ENCODE measurements around the gene XCR1. TPM values are rescaled to one million over a fixed set of nuclear protein-coding genes. Genes with fewer than 3 reads are reported as not detected.

The XCR1 gene
- total RNA-seq, 2 experiments from 2014 or later, result not detected

DNA sequence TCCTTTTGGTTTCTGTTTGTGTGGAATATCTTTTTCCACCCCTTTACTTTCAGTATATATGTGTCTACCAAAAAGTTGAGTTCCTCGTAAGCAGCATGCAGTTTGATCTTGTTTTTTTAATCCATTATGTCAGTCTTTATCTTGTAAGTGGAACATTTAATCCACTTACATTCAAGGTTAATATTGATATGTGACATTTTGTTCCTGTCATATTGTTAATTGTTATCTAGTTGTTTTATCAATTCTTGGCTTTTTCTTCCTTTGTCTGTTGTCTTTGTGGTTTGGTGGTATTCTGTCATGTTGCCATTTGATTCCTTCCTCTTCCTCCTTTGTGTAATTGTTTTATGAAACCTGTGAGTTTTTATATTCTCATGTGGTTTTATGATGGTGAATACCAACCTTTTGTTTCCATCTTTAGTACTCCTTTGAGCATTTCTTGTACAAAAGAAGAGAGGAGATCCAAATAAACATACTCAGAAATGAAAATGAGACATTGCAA is 43.4 kb upstream of the XCR1 start:
- Mint-ChIP-seq H3K4me3 (peak overlapping the region; percentile 6), H3K36me3 (ENCODE audit: low read depth) (peaks cover 15% of the 10 kb centered on the region), H3K9me3 (peaks cover 20% of the 10 kb centered on the region), H3K4me1 (ENCODE audit: low read depth) (peaks cover 56% of the 10 kb centered on the region), H3K27ac (peak overlapping the region; percentile 84), H3K27me3 (peaks cover 9% of the 10 kb centered on the region)
- ChIA-PET CTCF (interaction anchor here (0.8 to 9.5 kb wide), 3 partner anchors 8 to 139 kb away, joined by 3 to 103 read pairs (median 3); no protein-coding TSS in a partner anchor), POLR2A (no interaction called here)
- DNase-seq, result no peak
- peak; percentile 54 for ATAC-seq
- intact Hi-C loops (cut with micrococcal nuclease), result loop anchor here (10.0 kb wide), 1 partner anchor 206 kb away; no protein-coding TSS in a partner anchor
- TF ChIP-seq, protein P1, sequence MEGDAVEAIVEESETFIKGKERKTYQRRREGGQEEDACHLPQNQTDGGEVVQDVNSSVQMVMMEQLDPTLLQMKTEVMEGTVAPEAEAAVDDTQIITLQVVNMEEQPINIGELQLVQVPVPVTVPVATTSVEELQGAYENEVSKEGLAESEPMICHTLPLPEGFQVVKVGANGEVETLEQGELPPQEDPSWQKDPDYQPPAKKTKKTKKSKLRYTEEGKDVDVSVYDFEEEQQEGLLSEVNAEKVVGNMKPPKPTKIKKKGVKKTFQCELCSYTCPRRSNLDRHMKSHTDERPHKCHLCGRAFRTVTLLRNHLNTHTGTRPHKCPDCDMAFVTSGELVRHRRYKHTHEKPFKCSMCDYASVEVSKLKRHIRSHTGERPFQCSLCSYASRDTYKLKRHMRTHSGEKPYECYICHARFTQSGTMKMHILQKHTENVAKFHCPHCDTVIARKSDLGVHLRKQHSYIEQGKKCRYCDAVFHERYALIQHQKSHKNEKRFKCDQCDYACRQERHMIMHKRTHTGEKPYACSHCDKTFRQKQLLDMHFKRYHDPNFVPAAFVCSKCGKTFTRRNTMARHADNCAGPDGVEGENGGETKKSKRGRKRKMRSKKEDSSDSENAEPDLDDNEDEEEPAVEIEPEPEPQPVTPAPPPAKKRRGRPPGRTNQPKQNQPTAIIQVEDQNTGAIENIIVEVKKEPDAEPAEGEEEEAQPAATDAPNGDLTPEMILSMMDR (IDR thresholded peaks at IDR 0.05), result no peak

DNA sequence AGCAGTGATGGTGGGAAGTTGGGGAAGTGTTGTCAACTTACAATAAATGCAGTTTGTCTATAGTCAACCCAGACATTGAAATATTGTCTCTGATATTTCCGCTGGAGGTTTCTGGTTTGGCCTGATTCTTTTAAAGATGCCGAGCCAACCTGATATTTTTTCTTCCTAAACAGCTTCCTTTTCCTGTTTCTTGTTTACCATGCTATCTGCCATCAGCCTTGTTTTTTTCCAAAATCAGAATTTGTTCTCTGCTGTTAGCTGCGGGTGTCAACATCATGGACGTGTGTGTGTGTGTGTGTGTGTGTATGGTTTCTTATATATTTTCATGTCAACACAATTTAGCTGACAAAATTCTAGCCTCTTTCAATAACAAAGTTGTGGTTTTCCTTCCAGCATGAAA is 41.2 kb upstream of the XCR1 start:
- peak overlapping the region; percentile 50 for H3K27ac Mint-ChIP-seq

DNA sequence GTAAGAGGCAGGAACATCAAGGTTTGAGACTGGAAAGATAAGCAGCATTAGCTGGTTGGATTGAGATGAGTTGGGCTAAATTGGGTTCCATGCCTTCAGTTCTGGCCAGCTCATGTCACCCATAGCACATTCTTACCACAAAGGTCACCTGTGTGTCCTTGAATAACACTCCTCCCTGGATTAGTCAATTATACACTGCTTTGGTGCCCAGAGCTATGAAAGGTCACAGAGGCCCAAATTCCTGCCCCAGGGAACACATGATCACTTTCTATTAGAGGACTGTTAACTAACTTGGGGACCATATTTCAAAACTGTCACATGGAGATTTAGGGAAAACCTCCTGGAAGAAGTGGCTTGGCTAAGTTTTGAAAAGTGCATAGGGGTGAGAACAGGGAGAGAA is 40.1 kb upstream of the XCR1 start:
- ChIA-PET CTCF (interaction anchor here (3.7 to 9.5 kb wide), 2 partner anchors 11 to 128 kb away, joined by 29 to 103 read pairs; no protein-coding TSS in a partner anchor), POLR2A (interaction anchor here (1.2 to 1.7 kb wide), 4 partner anchors 73 to 302 kb away, joined by 4 to 7 read pairs (median 5); no protein-coding TSS in a partner anchor)
- ATAC-seq (no peak), DNase-seq (no peak)
- Mint-ChIP-seq H3K27ac (peak overlapping the region; percentile 16), H3K27me3 (peaks cover 16% of the 10 kb centered on the region), H3K36me3 (ENCODE audit: low read depth) (peaks cover 8% of the 10 kb centered on the region), H3K4me1 (ENCODE audit: low read depth) (peaks cover 70% of the 10 kb centered on the region), H3K9me3 (peaks cover 12% of the 10 kb centered on the region), H3K4me3 (no peak overlapping the region)
- intact Hi-C loops (cut with micrococcal nuclease), result loop anchor here (5.0 kb wide), 1 partner anchor 90 kb away; no protein-coding TSS in a partner anchor
- TF ChIP-seq, protein P1 (IDR thresholded peaks at IDR 0.05), result no peak

More for the DNA sequence above, 41.2 kb upstream of the XCR1 start:
- POLR2A ChIA-PET, result interaction anchor here (0.7 to 1.7 kb wide), 3 partner anchors 73 to 650 kb away, joined by 3 to 5 read pairs (median 4); partner anchors contain the start of gene FYCO1
- CTCF ChIA-PET, result interaction anchor here (0.8 to 9.5 kb wide), 9 partner anchors 10 to 184 kb away, joined by 3 to 103 read pairs (median 4); no protein-coding TSS in a partner anchor
- H3K36me3 Mint-ChIP-seq (ENCODE audit: low read depth), result peaks cover 15% of the 10 kb centered on the region
- TF ChIP-seq, protein P1 (IDR thresholded peaks at IDR 0.05), result no peak
- H3K4me1 Mint-ChIP-seq (ENCODE audit: low read depth), result peaks cover 70% of the 10 kb centered on the region
- peaks cover 9% of the 10 kb centered on the region for H3K27me3 Mint-ChIP-seq
- no peak for DNase-seq
- H3K4me3 Mint-ChIP-seq, result peak overlapping the region; percentile 40
- intact Hi-C loops (cut with micrococcal nuclease), result loop anchor here (5.0 kb wide), 1 partner anchor 91 kb away; no protein-coding TSS in a partner anchor
- ATAC-seq, result no peak
- peaks cover 20% of the 10 kb centered on the region for H3K9me3 Mint-ChIP-seq

DNA sequence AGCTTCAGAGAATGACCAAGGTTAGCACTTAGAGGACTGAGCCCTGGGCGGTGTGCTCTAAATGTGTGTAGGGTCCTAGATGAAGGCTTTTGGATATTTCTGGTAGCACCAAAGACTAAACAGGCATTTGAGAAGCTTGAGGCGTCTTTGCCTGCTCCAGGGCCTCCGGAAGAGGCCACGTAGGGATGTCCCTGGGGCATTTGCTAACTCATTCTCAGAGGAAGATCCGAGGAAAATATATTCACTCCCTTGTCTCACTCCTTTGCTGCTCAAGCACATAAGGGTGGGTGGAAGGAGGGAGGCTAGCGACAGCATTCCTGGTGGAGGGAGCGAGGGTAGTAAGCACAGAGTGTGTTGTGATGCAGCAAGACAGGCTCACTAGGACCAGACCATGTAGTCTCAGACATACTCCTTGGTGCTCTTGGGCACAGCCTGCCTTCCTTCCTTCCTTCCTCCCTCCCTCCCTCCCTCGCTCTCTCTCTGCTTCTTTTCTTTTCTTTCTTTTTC is 38.5 kb upstream of the XCR1 start:
- H3K9me3 Mint-ChIP-seq, result peaks cover under 1% of the 10 kb centered on the region
- ChIA-PET CTCF (interaction anchor here (0.6 to 9.5 kb wide), 5 partner anchors 12 to 126 kb away, joined by 4 to 103 read pairs (median 15); partner anchors contain the start of gene CXCR6), POLR2A (interaction anchor here (0.8 to 1.8 kb wide), 7 partner anchors 54 to 294 kb away, joined by 3 to 4 read pairs (median 3); no protein-coding TSS in a partner anchor)
- H3K27me3 Mint-ChIP-seq, result peaks cover 24% of the 10 kb centered on the region
- H3K36me3 Mint-ChIP-seq (ENCODE audit: low read depth), result no peaks in the 10 kb centered on the region
- peak overlapping the region; percentile 31 for H3K4me3 Mint-ChIP-seq
- H3K27ac Mint-ChIP-seq, result peak overlapping the region; percentile 66
- intact Hi-C loops (cut with micrococcal nuclease), result loop anchor here (5.0 kb wide), 1 partner anchor 89 kb away; no protein-coding TSS in a partner anchor
- no peak for ATAC-seq
- peaks cover 60% of the 10 kb centered on the region for H3K4me1 Mint-ChIP-seq (ENCODE audit: low read depth)
- TF ChIP-seq, protein P1 (IDR thresholded peaks at IDR 0.05), result no peak
- no peak for DNase-seq

Data from activated CD8-positive, alpha-beta T cell treated with anti-CD3 and anti-CD28 coated beads for 36 hours (primary cell).